PC-3 (cell line): ENCODE measurements around the gene GIPC2. TPM values are rescaled to one million over a fixed set of nuclear protein-coding genes. Genes with fewer than 3 reads are reported as not detected.

Experiments used
- ATAC-seq: fragments of 200-7000 bp; cut with Tn5 transposase; 2 replicates; pipeline ENCODE4 v1.9.1; 2020; ENCODE audit warnings: mild to moderate bottlenecking, moderate library complexity
- BruUV-seq: library from RNA; stranded (reverse); fragments of 400-500 nt; replicated peaks from 2 replicates; lab custom pipeline; 2021; lab: Mats Ljungman, UMichigan
- CTCF ChIA-PET: fragments of 300-600 bp; sonication (Branson Sonifier 250); formaldehyde crosslinking; loops from one replicate; lab custom pipeline; 2022; ENCODE audit warnings: antibody characterized with exemption; lab: Charles Lee
- POLR2A ChIA-PET: fragments of 300-600 bp; sonication (Branson Sonifier 250); formaldehyde crosslinking; loops from one replicate; lab custom pipeline; 2022; ENCODE audit warnings: antibody characterized with exemption; ENCODE audit not compliant: unreplicated experiment; lab: Charles Lee
- DNase-seq: peaks from one replicate; pipeline ENCODE4 v3.0.0-alpha.2; 2015
- H2AFZ ChIP-seq: fragments of 300-600 bp; sonication (generic); 2 replicates; pipeline ENCODE4 v1.6.0; 2016; ENCODE audit warnings: antibody characterized with exemption, low read length
- H3F3A ChIP-seq: fragments of 300-600 bp; sonication (generic); one replicate; pipeline ENCODE4 v1.6.0; 2017; ENCODE audit warnings: antibody characterized with exemption, low read length, control low read depth, mild to moderate bottlenecking; ENCODE audit not compliant: unreplicated experiment
- H3K27ac ChIP-seq: fragments of 300-600 bp; sonication (generic); 2 replicates; pipeline ENCODE4 v1.5.1; 2016; ENCODE audit warnings: mild to moderate bottlenecking, low read length
- H3K27me3 ChIP-seq: fragments of 300-600 bp; sonication (generic); 2 replicates; pipeline ENCODE4 v1.6.1; 2016; ENCODE audit warnings: low read length, mixed read lengths
- H3K36me3 ChIP-seq: fragments of 300-600 bp; sonication (generic); 2 replicates; pipeline ENCODE4 v1.6.1; 2016; ENCODE audit warnings: low read depth, mixed run types, low read length, mixed read lengths
- H3K4me1 ChIP-seq: fragments of 300-600 bp; sonication (generic); 2 replicates; pipeline ENCODE4 v1.5.1; 2016; ENCODE audit warnings: low read length; ENCODE audit not compliant: insufficient read depth
- H3K4me2 ChIP-seq: fragments of 300-600 bp; sonication (generic); 2 replicates; pipeline ENCODE4 v1.6.0; 2016; ENCODE audit warnings: low read length
- H3K4me3 ChIP-seq: fragments of 300-600 bp; sonication (generic); 2 replicates; pipeline ENCODE4 v1.5.1; 2016; ENCODE audit warnings: mild to moderate bottlenecking, low read length, mixed read lengths
- H3K79me2 ChIP-seq: fragments of 300-600 bp; sonication (generic); 2 replicates; pipeline ENCODE4 v1.6.1; 2017; ENCODE audit warnings: low read length, mixed read lengths
- H3K9ac ChIP-seq: fragments of 300-600 bp; sonication (generic); 2 replicates; pipeline ENCODE4 v1.6.0; 2016; ENCODE audit warnings: mild to moderate bottlenecking, low read length
- H3K9me2 ChIP-seq: fragments of 300-600 bp; sonication (generic); replicated peaks from 2 replicates; pipeline ENCODE4 v1.6.1; 2016; ENCODE audit warnings: mixed run types, low read length, mixed read lengths
- H3K9me3 ChIP-seq: fragments of 300-600 bp; sonication (generic); 2 replicates; pipeline ENCODE4 v1.6.1; 2016; ENCODE audit warnings: low read length, mixed read lengths
- H4K20me1 ChIP-seq: fragments of 300-600 bp; sonication (generic); 2 replicates; pipeline ENCODE4 v1.6.1; 2016; ENCODE audit warnings: low read length, mixed read lengths
- CTCF ChIP-seq: fragments of 300-600 bp; sonication (generic); conservative IDR thresholded peaks from 2 replicates; pipeline ENCODE4 v1.5.1; 2017; ENCODE audit warnings: antibody characterized with exemption, low read depth, mild to moderate bottlenecking, low read length
- EZH2 ChIP-seq: fragments of 300-600 bp; sonication (generic); IDR thresholded peaks from one replicate; pipeline ENCODE4 v1.6.1; 2017; ENCODE audit warnings: antibody characterized with exemption, mild to moderate bottlenecking, low read length; ENCODE audit not compliant: unreplicated experiment
- EZH2phosphoT487 ChIP-seq: fragments of 300-600 bp; sonication (generic); IDR thresholded peaks from 2 replicates; pipeline ENCODE4 v1.6.1; 2018; ENCODE audit warnings: mild to moderate bottlenecking, antibody characterized with exemption, low read length, borderline replicate concordance
- intact Hi-C: fragments of 100-400 bp; cut with micrococcal nuclease; formaldehyde crosslinking; loops from 2 replicates; pipeline ENCODE4 v1.9.0; 2023
- total RNA-seq: library from RNA; depleted of rRNA; stranded (reverse); fragments of >200 nt; gene quantifications from 2 replicates; pipeline ENCODE4 v1.2.3, GENCODE V29; 2014

The GIPC2 gene
- total RNA-seq, 1 experiment from 2014 or later = not detected

GRCh38 chr1:78035121-78035520 lies 10.6 kb upstream of the GIPC2 start:
- Histone ChIP-seq H3K4me2 (no peak overlapping the region), H4K20me1 (no peaks in the 10 kb centered on the region), H3K4me3 (no peak overlapping the region), H3K9ac (no peak overlapping the region), H3K27ac (no peak overlapping the region), H3K9me2 (no peaks in the 10 kb centered on the region), H3F3A (no peaks in the 10 kb centered on the region), H2AFZ (no peak overlapping the region), H3K4me1 (peaks cover 13% of the 10 kb centered on the region), H3K9me3 (no peaks in the 10 kb centered on the region), H3K79me2 (no peaks in the 10 kb centered on the region), H3K27me3 (no peaks in the 10 kb centered on the region), H3K36me3 (no peaks in the 10 kb centered on the region)
- no peak for ATAC-seq
- intact Hi-C loops = no loop called here
- no TSS peak for BruUV-seq
- DNase-seq = no peak
- CTCF ChIA-PET = no interaction called here
- POLR2A ChIA-PET = no interaction called here
- TF ChIP-seq EZH2 (no peak), CTCF (no peak), EZH2phosphoT487 (no peak)

- TF ChIP-seq CTCF = no peak
- TF ChIP-seq EZH2 = no peak
- TF ChIP-seq EZH2phosphoT487 = no peak
- CTCF ChIA-PET = no interaction called here
- Histone ChIP-seq H3K4me1 (peaks cover 13% of the 10 kb centered on the region), H3K4me2 (no peak overlapping the region), H3F3A (no peaks in the 10 kb centered on the region), H3K79me2 (no peaks in the 10 kb centered on the region), H3K9me3 (no peaks in the 10 kb centered on the region), H3K27ac (no peak overlapping the region), H3K27me3 (no peaks in the 10 kb centered on the region), H3K36me3 (no peaks in the 10 kb centered on the region), H2AFZ (no peak overlapping the region), H3K9me2 (no peaks in the 10 kb centered on the region), H3K4me3 (no peak overlapping the region), H4K20me1 (no peaks in the 10 kb centered on the region), H3K9ac (no peak overlapping the region)
- ATAC-seq = no peak
- POLR2A ChIA-PET = no interaction called here
- intact Hi-C loops = no loop called here
- no peak for DNase-seq
- no TSS peak for BruUV-seq
These were observed 9.3 kb upstream of the GIPC2 start for GRCh38 chr1:78036450-78036849.

GRCh38 chr1:78038071-78038470 lies 7.7 kb upstream of the GIPC2 start:
- peak overlapping the region; percentile 25; the same call in 1 of the 2 replicates for H3K9ac ChIP-seq
- no peaks in the 10 kb centered on the region for H3K9me2 ChIP-seq
- no peak for TF ChIP-seq EZH2phosphoT487
- TF ChIP-seq CTCF = no peak
- no peak for TF ChIP-seq EZH2
- no peaks in the 10 kb centered on the region for H3K9me3 ChIP-seq
- BruUV-seq = no TSS peak
- H3K27me3 ChIP-seq = no peaks in the 10 kb centered on the region
- H4K20me1 ChIP-seq = no peaks in the 10 kb centered on the region
- peak; percentile 73 for ATAC-seq
- H3K27ac ChIP-seq = peak overlapping the region; percentile 74
- CTCF ChIA-PET = interaction anchor here (0.6 kb wide), 1 partner anchor 421 kb away, joined by 3 read pairs; no protein-coding TSS in a partner anchor
- intact Hi-C loops = loop anchor here (1.0 to 2.0 kb wide), 4 partner anchors 33 to 59 kb away; partner anchors contain the start of genes DNAJB4 and FUBP1
- peak overlapping the region; percentile 24; the same call in 1 of the 2 replicates for H3K4me2 ChIP-seq
- POLR2A ChIA-PET = interaction anchor here (1.0 kb wide), 1 partner anchor 33 kb away, joined by 8 read pairs; the partner anchor contains the start of gene DNAJB4
- H3K36me3 ChIP-seq = no peaks in the 10 kb centered on the region
- peaks cover 13% of the 10 kb centered on the region for H3K4me1 ChIP-seq
- no peaks in the 10 kb centered on the region for H3K79me2 ChIP-seq
- no peaks in the 10 kb centered on the region for H3F3A ChIP-seq
- H3K4me3 ChIP-seq = no peak overlapping the region
- no peak for DNase-seq
- no peak overlapping the region for H2AFZ ChIP-seq
